ENCODE results near the gene OSMR. TPM values are rescaled to one million over a fixed set of nuclear protein-coding genes. Genes with fewer than 3 reads are reported as not detected.

OSMR gene
- total and polyA plus RNA-seq, 9 of the 15 experiments (the other 6 are each of a cell fraction or from before 2014, with no cell fraction given), result 0.18 to 1.7 (median 0.94) TPM

DNA sequence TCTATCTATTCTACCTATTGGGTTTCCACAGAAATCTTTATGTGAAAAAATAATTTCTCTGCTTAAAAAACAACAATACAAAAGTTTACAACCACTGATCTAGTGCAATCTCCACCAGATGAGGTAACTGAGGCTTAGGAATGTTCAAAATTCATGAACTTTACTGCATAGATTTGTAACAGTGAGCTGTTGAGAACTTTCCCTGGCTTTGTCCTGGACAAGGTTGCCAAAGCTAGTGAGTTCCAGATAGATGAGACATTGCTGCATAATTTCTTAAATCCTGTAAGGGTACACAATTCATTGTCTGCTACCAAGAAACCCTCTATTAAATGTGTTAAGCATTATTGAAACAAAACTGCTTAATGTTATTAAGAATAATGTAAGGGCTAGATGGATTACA lies 102.7 kb downstream of the OSMR start (continued):
- TF ChIP-seq NCOA6 (IDR thresholded peaks at IDR 0.05), result no peak
- TF ChIP-seq, protein P1, sequence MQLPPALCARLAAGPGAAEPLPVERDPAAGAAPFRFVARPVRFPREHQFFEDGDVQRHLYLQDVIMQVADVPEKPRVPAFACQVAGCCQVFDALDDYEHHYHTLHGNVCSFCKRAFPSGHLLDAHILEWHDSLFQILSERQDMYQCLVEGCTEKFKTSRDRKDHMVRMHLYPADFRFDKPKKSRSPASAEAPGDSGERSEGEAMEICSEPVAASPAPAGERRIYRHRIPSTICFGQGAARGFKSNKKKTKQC (CRISPR knock-in tag; IDR thresholded peaks at IDR 0.05), result no peak
- no peak for TF ChIP-seq ILK (tag; IDR thresholded peaks at IDR 0.05; ENCODE audit: borderline replicate concordance, low read depth)
- TF ChIP-seq, protein P2, sequence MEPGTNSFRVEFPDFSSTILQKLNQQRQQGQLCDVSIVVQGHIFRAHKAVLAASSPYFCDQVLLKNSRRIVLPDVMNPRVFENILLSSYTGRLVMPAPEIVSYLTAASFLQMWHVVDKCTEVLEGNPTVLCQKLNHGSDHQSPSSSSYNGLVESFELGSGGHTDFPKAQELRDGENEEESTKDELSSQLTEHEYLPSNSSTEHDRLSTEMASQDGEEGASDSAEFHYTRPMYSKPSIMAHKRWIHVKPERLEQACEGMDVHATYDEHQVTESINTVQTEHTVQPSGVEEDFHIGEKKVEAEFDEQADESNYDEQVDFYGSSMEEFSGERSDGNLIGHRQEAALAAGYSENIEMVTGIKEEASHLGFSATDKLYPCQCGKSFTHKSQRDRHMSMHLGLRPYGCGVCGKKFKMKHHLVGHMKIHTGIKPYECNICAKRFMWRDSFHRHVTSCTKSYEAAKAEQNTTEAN (CRISPR knock-in tag; IDR thresholded peaks at IDR 0.05), result no peak
- TF ChIP-seq PML (IDR thresholded peaks at IDR 0.05; ENCODE audit: low read length), result no peak
- TF ChIP-seq, protein P3, sequence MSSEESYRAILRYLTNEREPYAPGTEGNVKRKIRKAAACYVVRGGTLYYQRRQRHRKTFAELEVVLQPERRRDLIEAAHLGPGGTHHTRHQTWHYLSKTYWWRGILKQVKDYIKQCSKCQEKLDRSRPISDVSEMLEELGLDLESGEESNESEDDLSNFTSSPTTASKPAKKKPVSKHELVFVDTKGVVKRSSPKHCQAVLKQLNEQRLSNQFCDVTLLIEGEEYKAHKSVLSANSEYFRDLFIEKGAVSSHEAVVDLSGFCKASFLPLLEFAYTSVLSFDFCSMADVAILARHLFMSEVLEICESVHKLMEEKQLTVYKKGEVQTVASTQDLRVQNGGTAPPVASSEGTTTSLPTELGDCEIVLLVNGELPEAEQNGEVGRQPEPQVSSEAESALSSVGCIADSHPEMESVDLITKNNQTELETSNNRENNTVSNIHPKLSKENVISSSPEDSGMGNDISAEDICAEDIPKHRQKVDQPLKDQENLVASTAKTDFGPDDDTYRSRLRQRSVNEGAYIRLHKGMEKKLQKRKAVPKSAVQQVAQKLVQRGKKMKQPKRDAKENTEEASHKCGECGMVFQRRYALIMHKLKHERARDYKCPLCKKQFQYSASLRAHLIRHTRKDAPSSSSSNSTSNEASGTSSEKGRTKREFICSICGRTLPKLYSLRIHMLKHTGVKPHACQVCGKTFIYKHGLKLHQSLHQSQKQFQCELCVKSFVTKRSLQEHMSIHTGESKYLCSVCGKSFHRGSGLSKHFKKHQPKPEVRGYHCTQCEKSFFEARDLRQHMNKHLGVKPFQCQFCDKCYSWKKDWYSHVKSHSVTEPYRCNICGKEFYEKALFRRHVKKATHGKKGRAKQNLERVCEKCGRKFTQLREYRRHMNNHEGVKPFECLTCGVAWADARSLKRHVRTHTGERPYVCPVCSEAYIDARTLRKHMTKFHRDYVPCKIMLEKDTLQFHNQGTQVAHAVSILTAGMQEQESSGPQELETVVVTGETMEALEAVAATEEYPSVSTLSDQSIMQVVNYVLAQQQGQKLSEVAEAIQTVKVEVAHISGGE (CRISPR knock-in tag; IDR thresholded peaks at IDR 0.05), result no peak
- TF ChIP-seq SNIP1 (IDR thresholded peaks at IDR 0.05; ENCODE audit: low read depth), result no peak
- no peak for TF ChIP-seq ZNF3 (CRISPR knock-in tag; IDR thresholded peaks at IDR 0.05)
- no peak for TF ChIP-seq ZNF57 (CRISPR knock-in tag; IDR thresholded peaks at IDR 0.05)
- no peak for TF ChIP-seq RBM34 (IDR thresholded peaks at IDR 0.05; ENCODE audit: borderline replicate concordance, insufficient read depth, low read length)
- TF ChIP-seq SRSF1 (IDR thresholded peaks at IDR 0.05; ENCODE audit: low read depth, low read length), result no peak
- TF ChIP-seq, protein P4, sequence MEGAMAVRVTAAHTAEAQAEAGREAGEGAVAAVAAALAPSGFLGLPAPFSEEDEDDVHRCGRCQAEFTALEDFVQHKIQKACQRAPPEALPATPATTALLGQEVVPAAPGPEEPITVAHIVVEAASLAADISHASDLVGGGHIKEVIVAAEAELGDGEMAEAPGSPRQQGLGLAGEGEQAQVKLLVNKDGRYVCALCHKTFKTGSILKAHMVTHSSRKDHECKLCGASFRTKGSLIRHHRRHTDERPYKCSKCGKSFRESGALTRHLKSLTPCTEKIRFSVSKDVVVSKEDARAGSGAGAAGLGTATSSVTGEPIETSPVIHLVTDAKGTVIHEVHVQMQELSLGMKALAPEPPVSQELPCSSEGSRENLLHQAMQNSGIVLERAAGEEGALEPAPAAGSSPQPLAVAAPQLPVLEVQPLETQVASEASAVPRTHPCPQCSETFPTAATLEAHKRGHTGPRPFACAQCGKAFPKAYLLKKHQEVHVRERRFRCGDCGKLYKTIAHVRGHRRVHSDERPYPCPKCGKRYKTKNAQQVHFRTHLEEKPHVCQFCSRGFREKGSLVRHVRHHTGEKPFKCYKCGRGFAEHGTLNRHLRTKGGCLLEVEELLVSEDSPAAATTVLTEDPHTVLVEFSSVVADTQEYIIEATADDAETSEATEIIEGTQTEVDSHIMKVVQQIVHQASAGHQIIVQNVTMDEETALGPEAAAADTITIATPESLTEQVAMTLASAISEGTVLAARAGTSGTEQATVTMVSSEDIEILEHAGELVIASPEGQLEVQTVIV (CRISPR knock-in tag; IDR thresholded peaks at IDR 0.05; ENCODE audit: borderline replicate concordance), result no peak
